Pancreas (tissue), 10 donors: ENCODE results near the gene SESN1. TPM values are rescaled to one million over a fixed set of nuclear protein-coding genes. Genes with fewer than 3 reads are reported as not detected.
A peak's percentile ranks its signal among the peaks of the same experiment; 100 is the strongest.

Experiments used
- ATAC-seq, 4 donors: fragments of 200-7000 bp; cut with Tn5 transposase; one replicate each; pipeline versions ENCODE4 v1.8.0 to v1.9.1; 2020; ENCODE audit warnings: mild to moderate bottlenecking in 4 of 4, moderate library complexity in 4 of 4
- DNase-seq, 6 donors: peaks; one replicate each; pipeline ENCODE4 v3.0.0-alpha.2; 2020
- FAIRE-seq: peaks from 2 replicates; lab custom pipeline; 2012; peaks lifted over from hg19 to GRCh38; lab: Jason Lieb, UNC
- H3K27ac ChIP-seq, 4 donors: fragments of 200-600 bp; sonication (generic); 1 replicate in 3 of 4; 2 replicates in 1 of 4; pipeline versions ENCODE4 v1.5.0 to v1.8.0; 2020
- H3K27me3 ChIP-seq, 4 donors: fragments of 200-600 bp; one replicate each; pipeline ENCODE4 v1.8.0; 2021
- H3K36me3 ChIP-seq, 3 donors: fragments of 200-600 bp; sonication (generic) in 1 of 3; one replicate each; pipeline versions ENCODE4 v1.5.0 to v1.8.0; 2020 to 2021
- H3K4me1 ChIP-seq, 3 donors: fragments of 200-600 bp; one replicate each; pipeline ENCODE4 v1.8.0; 2021
- H3K4me3 ChIP-seq, 4 donors: fragments of 200-600 bp; sonication (generic) in 2 of 4; one replicate each; pipeline versions ENCODE4 v1.5.0 to v1.8.0; 2020 to 2021
- H3K9me3 ChIP-seq, 4 donors: fragments of 200-600 bp; one replicate each; pipeline ENCODE4 v1.8.0; 2021
- CTCF ChIP-seq, 4 donors: fragments of 200-600 bp; sonication (generic) in 3 of 4; IDR thresholded peaks; one replicate each; pipeline versions ENCODE4 v1.5.0 to v1.8.0; 2021; ENCODE audit warnings: antibody characterized with exemption in 4 of 4
- WGBS, 2 donors: extraction: QIAGEN DNeasy Blood & Tissue Kit; methylation state at CpG; one replicate each; pipeline ENCODE4 v1.1.7; 2013; 5-methylcytosine and 5-hydroxymethylcytosine counted together
- intact Hi-C, 3 donors: fragments of 100-400 bp; cut with DNase I; formaldehyde crosslinking; loops; one replicate each; pipeline versions ENCODE4 v1.11.1 to v1.14.2; 2022
- polyA plus RNA-seq, 2 donors: library from polyadenylated mRNA; stranded (reverse); fragments of 200-250 nt; gene quantifications; one replicate each; pipeline ENCODE4 v1.2.3, GENCODE V29; 2013
- total RNA-seq, 6 donors: library from RNA; stranded (reverse); fragmentation: NEBNext Ultra II Directional in 4 of 6; extraction: Animal tissue kit (Norgen Biotek cat#: 25700) in 4 of 6; gene quantifications; one replicate each; pipeline versions ENCODE4 v1.2.1 to v1.2.4, GENCODE V29; 2021 to 2023
- donor health status: healthy with polysubstance abuse.
- donor health status: DM: no; HTN: no; CAD: no; lungs with moderate emphysema.
- donor health status: DM: no; HTN: no; CAD: no.
- donor health status: control.
- donor health status: control.
- donor health status: Bipolar disorder and iron deficiency.
- donor health status: DM: yes; HTN: yes; CAD: no.
- donor health status: DM: no; HTN: no; CAD: no.
- donor health status: DM: no; HTN: no; CAD: no.
- donor health status: DM: yes; HTN: yes; CAD: no.

The SESN1 gene
- total and polyA plus RNA-seq, 8 donors = 8.5 to 22.4 (median 16.8) TPM

DNA sequence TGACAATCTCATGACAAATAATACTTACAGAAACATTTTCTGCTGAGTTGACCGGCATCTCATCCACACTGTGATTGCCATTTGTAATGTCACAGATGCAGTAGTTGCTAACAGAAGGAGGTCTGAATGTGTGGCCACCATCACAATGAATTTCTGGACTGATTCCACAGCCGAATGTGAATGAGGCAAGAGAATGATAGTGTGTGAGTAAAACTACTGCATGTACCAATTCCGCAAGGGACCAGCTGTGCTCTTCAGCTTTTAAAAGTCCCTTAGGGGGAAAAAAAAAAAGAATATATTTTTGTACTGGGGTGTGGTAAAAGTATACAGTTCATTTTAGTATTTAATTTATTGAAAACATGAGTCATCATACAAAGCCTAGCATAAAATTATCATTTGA, 96.2 kb downstream of the SESN1 start:
- peaks cover 19 to 49% (median 33%) of the 10 kb centered on the region in 3 donors for H3K4me1 ChIP-seq
- intact Hi-C loops = no loop called here
- no peaks in the 10 kb centered on the region for H3K9me3 ChIP-seq
- TF ChIP-seq CTCF (IDR thresholded peaks at IDR 0.05) = no peak
- H3K36me3 ChIP-seq = peaks cover 0 to 13% (median 8%) of the 10 kb centered on the region in 3 donors
- 85% methylated on average over 3 of the region's 3 CpGs for WGBS, 2 donors
- H3K4me3 ChIP-seq = no peak overlapping the region
- ATAC-seq (no peak), FAIRE-seq (no peak), DNase-seq (no peak)
- no peak overlapping the region for H3K27ac ChIP-seq
- H3K27me3 ChIP-seq = no peaks in the 10 kb centered on the region

GRCh38 chr6:108996208-108996607, 98.4 kb downstream of the SESN1 start:
- no peak overlapping the region for H3K4me3 ChIP-seq
- H3K9me3 ChIP-seq = no peaks in the 10 kb centered on the region
- ATAC-seq (no peak), DNase-seq (no peak), FAIRE-seq (no peak)
- no peak overlapping the region for H3K27ac ChIP-seq
- H3K36me3 ChIP-seq = peaks cover 0 to 35% (median 20%) of the 10 kb centered on the region in 3 donors
- no peaks in the 10 kb centered on the region for H3K27me3 ChIP-seq
- WGBS, 2 donors = 94 to 98% methylated on average over 1 of the region's 1 CpG
- peaks cover 12 to 26% (median 12%) of the 10 kb centered on the region in 3 donors for H3K4me1 ChIP-seq
- intact Hi-C loops = no loop called here
- no peak for TF ChIP-seq CTCF (IDR thresholded peaks at IDR 0.05)

- Histone ChIP-seq H3K4me1 (peaks cover 7 to 22% (median 8%) of the 10 kb centered on the region in 3 donors), H3K27me3 (no peaks in the 10 kb centered on the region), H3K27ac (no peak overlapping the region), H3K4me3 (no peak overlapping the region), H3K36me3 (peaks cover 0 to 35% (median 20%) of the 10 kb centered on the region in 3 donors), H3K9me3 (no peaks in the 10 kb centered on the region)
- ATAC-seq (no peak), DNase-seq (no peak), FAIRE-seq (no peak)
- TF ChIP-seq CTCF (IDR thresholded peaks at IDR 0.05) = no peak
- intact Hi-C loops = no loop called here
Measured at GRCh38 chr6:108995296-108995695, 99.3 kb downstream of the SESN1 start.

DNA sequence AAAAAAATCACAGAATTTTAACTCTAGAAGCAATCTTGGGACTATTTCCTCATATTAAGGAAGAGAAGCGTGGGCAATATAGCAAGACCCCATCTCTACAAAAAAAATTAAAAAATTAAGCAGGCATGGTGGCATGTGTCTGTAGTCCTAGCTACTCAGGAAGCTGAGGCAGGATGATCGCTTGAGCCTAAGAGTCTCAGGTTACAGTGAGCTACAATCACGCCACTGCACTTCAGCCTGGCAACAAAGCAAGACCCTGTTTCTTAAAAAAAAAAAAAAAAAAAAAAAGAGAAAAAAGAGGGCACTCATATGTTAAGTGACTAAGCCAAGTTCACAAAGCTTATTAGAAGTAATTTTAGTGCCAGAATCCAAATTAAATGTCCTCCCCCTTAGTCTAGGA, 100.8 kb downstream of the SESN1 start:
- DNase-seq (no peak), ATAC-seq (no peak), FAIRE-seq (no peak)
- Histone ChIP-seq H3K4me3 (no peak overlapping the region), H3K27ac (no peak overlapping the region), H3K27me3 (no peaks in the 10 kb centered on the region), H3K4me1 (peaks cover 14 to 25% (median 17%) of the 10 kb centered on the region in 3 donors), H3K9me3 (no peaks in the 10 kb centered on the region), H3K36me3 (peaks cover 0 to 39% (median 16%) of the 10 kb centered on the region in 3 donors)
- intact Hi-C loops = no loop called here
- no peak for TF ChIP-seq CTCF (IDR thresholded peaks at IDR 0.05)
- WGBS, 2 donors = 90 to 93% methylated on average over 3 of the region's 3 CpGs

DNA sequence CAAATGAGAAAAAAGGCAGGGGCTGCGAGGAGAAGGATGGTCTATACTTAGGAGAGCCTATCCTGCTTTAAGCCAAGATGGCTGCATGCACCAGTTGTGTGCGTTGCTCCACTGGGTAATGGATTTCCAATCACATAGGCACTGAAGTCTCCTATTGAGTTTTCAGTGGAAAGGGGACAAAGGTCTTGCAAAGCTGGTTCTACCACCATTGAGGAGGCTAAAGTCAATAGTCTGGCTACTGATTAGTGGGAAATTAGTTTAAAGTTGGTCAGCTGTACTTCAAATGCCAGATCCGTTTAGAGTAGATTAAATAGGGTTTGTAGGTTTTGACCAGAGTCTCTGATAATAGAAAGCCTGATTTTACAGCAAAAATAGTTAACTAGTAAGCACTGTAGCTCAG, 104.9 kb downstream of the SESN1 start:
- Histone ChIP-seq H3K27me3 (no peaks in the 10 kb centered on the region), H3K4me1 (peaks cover 23 to 29% (median 27%) of the 10 kb centered on the region in 3 donors), H3K36me3 (peaks cover 0 to 55% (median 16%) of the 10 kb centered on the region in 3 donors), H3K4me3 (no peak overlapping the region), H3K9me3 (no peaks in the 10 kb centered on the region), H3K27ac (peak overlapping the region in 3 of 4 donors; percentile 3 to 74 (median 71))
- peak; percentile 76 to 90 (median 88) for ATAC-seq
- DNase-seq = peak in 2 of 6 donors; percentile 50 to 57
- no peak for TF ChIP-seq CTCF (IDR thresholded peaks at IDR 0.05)
- no peak for FAIRE-seq
- intact Hi-C loops = no loop called here
- 26% methylated on average over 3 of the region's 3 CpGs for WGBS, 2 donors
